Measurements from ENCODE around the gene PFN1.

PFN1 gene

GRCh38 chr17:4948166-4948930 is at the start of gene PFN1:
Gene PFN1, minus strand, starts transcription at chr17:4948530. Its CDS starts 136 bp downstream, at chr17:4948394.
- DNase-seq (ENCODE audit: low spot score) = peak; percentile 89

DNA sequence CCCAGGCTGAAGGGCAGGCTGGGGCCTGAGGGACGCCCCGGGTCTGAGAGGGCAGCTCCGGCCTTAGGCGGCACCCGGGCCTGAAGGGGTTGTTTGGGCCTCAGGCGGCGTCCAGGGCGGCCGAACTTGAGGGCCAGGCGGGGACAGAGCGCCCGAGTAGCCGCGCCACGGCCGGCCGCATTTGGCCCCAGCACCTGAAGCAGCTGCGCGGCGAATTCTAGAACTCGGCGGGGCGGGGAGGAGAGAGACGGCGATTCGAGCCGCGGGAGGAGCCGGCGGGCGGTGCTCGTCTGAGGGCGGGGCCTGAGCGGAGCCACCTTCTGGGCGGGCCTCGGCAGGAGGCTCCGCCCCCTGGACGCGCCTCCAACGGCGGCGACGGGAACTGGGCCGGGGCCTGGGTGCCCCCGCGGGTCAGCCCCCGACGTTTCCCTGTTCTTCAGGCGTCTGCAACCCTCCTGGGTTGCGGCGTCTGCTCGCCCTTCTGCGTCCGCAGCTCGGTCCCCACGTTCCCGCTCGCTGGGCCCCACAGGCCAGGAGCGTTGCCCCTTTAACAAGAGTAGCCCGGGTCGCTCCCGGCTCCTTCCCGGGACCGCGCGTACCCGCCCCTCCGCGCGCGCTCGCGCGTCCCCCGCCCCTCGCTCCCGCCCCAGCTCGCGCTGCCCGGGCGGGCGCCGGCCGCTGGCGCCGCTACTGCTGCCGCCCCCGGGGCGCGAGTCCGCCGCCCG is 49.1 kb upstream of the PFN1 start, which contains the start of the genes INCA1 and KIF1C:
Gene INCA1, minus strand, starts transcription at position 221 of the 725 bp plus-strand sequence. CDS start 3,085 bp downstream, outside the sequence.
Gene KIF1C, plus strand, starts transcription at position 649 of the 725 bp plus-strand sequence. CDS start 2,297 bp downstream, outside the sequence.
- peak; percentile 93 for DNase-seq (ENCODE audit: low spot score)

DNA sequence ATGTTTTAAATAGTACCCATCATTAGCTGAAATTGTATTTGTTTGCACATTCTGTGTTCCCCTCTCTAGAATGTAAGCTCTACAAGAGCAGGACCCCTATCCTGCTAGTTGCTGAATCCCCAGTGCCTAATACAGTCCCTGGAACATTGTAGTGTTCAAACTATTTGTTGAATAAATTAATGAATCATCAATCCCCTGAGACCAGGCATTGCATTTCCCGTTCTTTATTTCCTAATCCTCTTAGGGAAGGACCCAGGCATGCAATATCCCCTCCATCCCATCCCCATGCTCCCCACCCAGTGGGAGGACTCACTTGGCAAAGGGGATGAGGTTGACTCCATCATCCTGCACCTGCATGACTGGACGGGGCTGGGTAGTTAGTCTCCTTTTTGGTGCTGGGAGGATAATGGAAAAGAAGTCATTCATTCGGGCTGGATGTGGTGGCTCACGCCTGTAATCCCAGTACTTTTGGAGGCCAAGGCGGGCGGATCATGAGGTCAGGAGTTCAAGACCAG is 45.8 kb upstream of the PFN1 start:
- DNase-seq (ENCODE audit: low spot score) = no peak

GRCh38 chr17:4987767-4988567 is 39.6 kb upstream of the PFN1 start:
- no peak for DNase-seq (ENCODE audit: low spot score)

DNA sequence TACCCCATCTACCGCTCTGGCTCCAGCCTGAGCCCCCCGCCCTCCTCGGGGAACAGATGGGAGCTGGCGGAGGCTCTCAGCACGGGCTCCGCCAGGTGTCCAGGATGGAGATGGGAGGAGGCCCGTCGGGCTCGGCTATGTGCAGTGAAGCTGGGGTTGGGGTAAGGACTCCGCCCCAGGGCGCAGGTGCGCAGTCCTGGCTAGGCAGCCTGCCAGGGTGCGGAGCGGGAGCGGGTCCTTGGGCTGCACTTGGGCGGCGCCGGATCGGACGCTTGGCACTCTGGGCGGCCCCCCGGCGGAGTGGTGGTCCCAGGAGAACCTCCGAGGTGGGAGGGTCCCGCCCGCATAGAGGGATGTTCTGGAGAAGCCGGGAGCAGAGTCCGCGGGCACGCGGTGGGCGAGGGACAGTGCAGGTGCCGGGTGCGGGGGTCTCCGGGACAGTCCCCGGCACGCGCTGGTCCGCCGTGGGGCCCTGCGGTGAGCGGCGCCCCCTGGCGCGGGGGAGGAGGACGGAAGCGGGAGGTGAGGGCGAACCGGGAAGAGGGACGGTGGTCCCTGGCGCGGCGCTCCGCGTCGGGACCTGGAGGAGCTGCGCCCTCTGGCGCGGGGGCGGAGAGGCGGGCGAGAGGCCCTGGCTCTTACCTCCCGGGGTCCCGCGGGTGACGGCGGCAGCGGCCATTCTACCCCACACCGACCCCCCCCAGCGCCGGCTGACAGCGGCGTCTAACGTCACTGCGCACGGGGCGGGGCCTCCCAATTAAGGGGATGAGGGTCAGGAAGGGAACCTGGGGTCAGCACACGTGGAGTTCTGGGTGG is 38.8 kb upstream of the PFN1 start, which contains the start of gene CAMTA2:
Gene CAMTA2, minus strand, starts transcription at position 725 of the 816 bp plus-strand sequence. CDS start 1,453 bp downstream, outside the sequence.
- peak; percentile 85 for DNase-seq (ENCODE audit: low spot score)

GRCh38 chr17:4986403-4986802 is 38.1 kb upstream of the PFN1 start:
- DNase-seq (ENCODE audit: low spot score) = peak; percentile 35

DNA sequence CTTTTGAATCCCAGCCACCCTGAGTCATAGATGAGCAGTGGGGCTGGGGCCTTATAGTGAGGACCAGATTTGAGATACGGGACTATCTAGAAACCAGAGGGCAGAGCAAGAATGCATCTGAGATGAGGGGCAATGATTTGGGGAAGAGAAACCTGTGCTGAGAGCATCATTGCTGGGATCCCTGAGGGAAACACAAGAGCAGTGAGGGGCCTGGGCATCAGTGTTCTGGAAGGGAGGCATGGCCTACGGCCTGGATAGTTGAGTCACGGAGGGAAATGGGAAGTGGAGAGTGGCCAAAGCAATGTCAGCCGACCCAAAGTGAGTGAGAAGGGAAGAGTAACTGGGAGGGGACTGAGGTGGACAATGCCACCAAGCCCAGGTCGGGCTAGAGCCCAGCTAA is 34.0 kb upstream of the PFN1 start:
- DNase-seq (ENCODE audit: low spot score) = no peak

GRCh38 chr17:4980644-4981216 is 32.4 kb upstream of the PFN1 start:
- DNase-seq (ENCODE audit: low spot score) = peak; percentile 44

- no peak for DNase-seq (ENCODE audit: low spot score)
These were observed 30.4 kb upstream of the PFN1 start for GRCh38 chr17:4978726-4979125.

- no peak for DNase-seq (ENCODE audit: low spot score)
These were observed 25.9 kb upstream of the PFN1 start for GRCh38 chr17:4974115-4974670.

GRCh38 chr17:4973256-4974114 is 25.2 kb upstream of the PFN1 start:
- no peak for DNase-seq (ENCODE audit: low spot score)

GRCh38 chr17:4972752-4973151 is 24.4 kb upstream of the PFN1 start:
- DNase-seq (ENCODE audit: low spot score) = no peak

GRCh38 chr17:4972322-4972721 is 24.0 kb upstream of the PFN1 start:
- DNase-seq (ENCODE audit: low spot score) = no peak

GRCh38 chr17:4971826-4972225 is 23.5 kb upstream of the PFN1 start:
- DNase-seq (ENCODE audit: low spot score) = no peak

GRCh38 chr17:4970273-4970672 is 21.9 kb upstream of the PFN1 start:
- no peak for DNase-seq (ENCODE audit: low spot score)

- DNase-seq (ENCODE audit: low spot score) = peak; percentile 27
These were observed 21.3 kb upstream of the PFN1 start for GRCh38 chr17:4969551-4970173.

DNA sequence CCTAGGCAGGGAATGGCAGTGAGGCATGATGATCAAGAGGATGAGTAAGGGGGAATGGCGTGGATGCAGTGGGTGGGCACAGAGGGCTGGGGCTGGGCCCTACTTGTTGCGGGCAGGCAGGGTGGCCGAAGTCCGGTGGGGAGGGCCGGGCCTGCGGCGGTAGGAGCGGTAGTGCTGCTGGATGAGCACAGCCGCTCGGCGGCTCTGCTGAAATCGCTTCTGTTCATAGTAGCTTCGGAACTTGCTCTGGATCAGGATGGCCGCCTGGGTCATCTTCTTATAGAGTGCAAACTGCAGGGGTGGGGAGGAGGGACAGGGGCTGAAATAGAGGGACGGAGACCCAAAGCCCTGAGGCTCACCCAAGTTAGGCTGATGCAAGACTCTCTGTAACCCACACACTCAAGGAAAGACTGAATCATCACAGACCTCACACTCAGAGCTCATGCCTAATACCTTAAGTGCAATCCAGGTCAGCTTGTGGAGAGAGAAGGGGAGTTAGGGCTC is 20.8 kb upstream of the PFN1 start:
- peak; percentile 88 for DNase-seq (ENCODE audit: low spot score)

- peak; percentile 86 for DNase-seq (ENCODE audit: low spot score)
These were observed 20.2 kb upstream of the PFN1 start for GRCh38 chr17:4968486-4969046.
